H1 (cell line): ENCODE data around the gene AMER2. TPM values are rescaled to one million over a fixed set of nuclear protein-coding genes. Genes with fewer than 3 reads are reported as not detected.

Source experiments
- CTCF ChIA-PET: fragments of 300-600 bp; sonication (Branson Sonifier 250); formaldehyde crosslinking; loops from one replicate; lab custom pipeline; 2021; ENCODE audit not compliant: partially characterized antibody; lab: Charles Lee
- POLR2A ChIA-PET: fragments of 300-600 bp; sonication (Branson Sonifier 250); formaldehyde crosslinking; loops from one replicate; lab custom pipeline; 2021; ENCODE audit warnings: inconsistent platforms; ENCODE audit not compliant: partially characterized antibody; lab: Charles Lee
- DNase-seq, 2 experiments: peaks; one replicate each; pipeline versions ENCODE4 v3.0.0 to v3.0.0-alpha.2; 2010 to 2022; ENCODE audit warnings: low spot score in 2 of 2, low read depth in 1 of 2, mixed read lengths in 1 of 2
- FAIRE-seq: peaks from 2 replicates; lab custom pipeline; 2011; peaks lifted over from hg19 to GRCh38; lab: Jason Lieb, UNC
- H2AFZ ChIP-seq: 2 replicates; pipeline ENCODE4 v1.8.1; 2012; ENCODE audit warnings: low read length, inconsistent platforms
- H2AK5ac ChIP-seq: 2 replicates; pipeline ENCODE4 v1.6.1; 2013; ENCODE audit warnings: low read depth, low read length
- H2BK120ac ChIP-seq: replicated peaks from 2 replicates; pipeline ENCODE3; 2013; ENCODE audit warnings: low read depth, low read length, inconsistent platforms
- H2BK12ac ChIP-seq: 2 replicates; pipeline ENCODE4 v1.6.1; 2013; ENCODE audit warnings: low read depth, low read length
- H2BK15ac ChIP-seq: 2 replicates; pipeline ENCODE4 v1.6.1; 2013; ENCODE audit warnings: low read length
- H2BK20ac ChIP-seq: 2 replicates; pipeline ENCODE4 v1.6.1; 2013; ENCODE audit warnings: low read length
- H2BK5ac ChIP-seq: 2 replicates; pipeline ENCODE4 v1.6.1; 2013; ENCODE audit warnings: low read depth, low read length
- H3K14ac ChIP-seq: 2 replicates; pipeline ENCODE4 v1.6.1; 2013; ENCODE audit warnings: inconsistent platforms; ENCODE audit not compliant: insufficient read length
- H3K18ac ChIP-seq: 2 replicates; pipeline ENCODE4 v1.6.1; 2013; ENCODE audit warnings: low read length; ENCODE audit errors: extremely low read depth
- H3K23ac ChIP-seq: 2 replicates; pipeline ENCODE4 v1.6.1; 2013; ENCODE audit warnings: inconsistent platforms; ENCODE audit not compliant: insufficient read length
- H3K23me2 ChIP-seq: 2 replicates; pipeline ENCODE4 v1.6.1; 2013; ENCODE audit warnings: low read depth, low read length
- H3K27ac ChIP-seq: 2 replicates; pipeline ENCODE4 v1.6.1; 2011; ENCODE audit warnings: low read depth, low read length, inconsistent platforms
- H3K27me3 ChIP-seq, 4 experiments: replicated peaks in 1 of 4; 1 replicate in 1 of 4; 2 replicates in 3 of 4; pipeline versions ENCODE4 v1.6.1 to v1.8.1; 2011 to 2013; ENCODE audit warnings: low read length in 3 of 4, mild to moderate bottlenecking in 3 of 4, inconsistent platforms in 2 of 4, mixed read lengths in 2 of 4, moderate library complexity in 1 of 4; ENCODE audit not compliant: control insufficient read depth in 3 of 4, insufficient read depth in 3 of 4; ENCODE audit errors: extremely low read depth in 1 of 4
- H3K36me3 ChIP-seq, 4 experiments: 2 replicates each; pipeline versions ENCODE4 v1.6.1 to v1.8.1; 2011 to 2013; ENCODE audit warnings: mild to moderate bottlenecking in 4 of 4, low read length in 3 of 4, moderate library complexity in 2 of 4, control low read depth in 1 of 4, inconsistent platforms in 1 of 4; ENCODE audit not compliant: insufficient read depth in 4 of 4, control insufficient read depth in 2 of 4
- H3K4ac ChIP-seq: replicated peaks from 2 replicates; pipeline ENCODE3; 2013; ENCODE audit warnings: low read length, low read depth, mixed read lengths, inconsistent platforms; ENCODE audit not compliant: insufficient read length
- H3K4me1 ChIP-seq, 4 experiments: replicated peaks in 1 of 4; 1 replicate in 1 of 4; 2 replicates in 3 of 4; pipeline versions ENCODE4 v1.6.1 to v1.8.1; 2011 to 2013; ENCODE audit warnings: low read length in 3 of 4, inconsistent platforms in 2 of 4, mixed read lengths in 1 of 4; ENCODE audit not compliant: insufficient read depth in 4 of 4, control insufficient read depth in 3 of 4
- H3K4me2 ChIP-seq, 2 experiments: 2 replicates each; pipeline versions ENCODE4 v1.6.1 to v1.8.1; 2011 to 2013; ENCODE audit warnings: low read depth in 2 of 2, low read length in 2 of 2, control low read depth in 1 of 2, inconsistent platforms in 1 of 2, mild to moderate bottlenecking in 1 of 2; ENCODE audit not compliant: insufficient read depth in 1 of 2
- H3K4me3 ChIP-seq, 4 experiments: fragments of 200-600, 300-600 bp in 1 of 4; sonication (generic), shearing (Covaris generic), sonication (Bioruptor Twin) in 1 of 4; 2 replicates each; pipeline versions ENCODE4 v1.5.1 to v1.8.1; 2011 to 2016; ENCODE audit warnings: low read length in 4 of 4, low read depth in 3 of 4, control low read depth in 2 of 4, inconsistent platforms in 2 of 4, mild to moderate bottlenecking in 2 of 4, mixed read lengths in 1 of 4, moderate library complexity in 1 of 4; ENCODE audit not compliant: insufficient read depth in 2 of 4; ENCODE audit errors: extremely low read depth in 1 of 4
- H3K56ac ChIP-seq: replicated peaks from 2 replicates; pipeline ENCODE3; 2013; ENCODE audit warnings: low read depth, mild to moderate bottlenecking, mixed read lengths, low read length, inconsistent platforms; ENCODE audit not compliant: insufficient read length
- H3K79me1 ChIP-seq: 2 replicates; pipeline ENCODE4 v1.6.1; 2013; ENCODE audit warnings: low read depth, low read length, control low read depth
- H3K79me2 ChIP-seq, 2 experiments: 2 replicates each; pipeline versions ENCODE4 v1.6.1 to v1.8.1; 2012 to 2013; ENCODE audit warnings: low read length in 2 of 2, mild to moderate bottlenecking in 2 of 2, inconsistent platforms in 1 of 2; ENCODE audit not compliant: insufficient read depth in 2 of 2, control insufficient read depth in 1 of 2
- H3K9ac ChIP-seq, 4 experiments: replicated peaks in 1 of 4; 1 replicate in 1 of 4; 2 replicates in 3 of 4; pipeline versions ENCODE4 v1.6.1 to v1.8.1; 2011 to 2013; ENCODE audit warnings: low read depth in 3 of 4, low read length in 3 of 4, control low read depth in 2 of 4, mild to moderate bottlenecking in 2 of 4, moderate library complexity in 2 of 4, inconsistent platforms in 1 of 4; ENCODE audit errors: extremely low read depth in 1 of 4
- H3K9me3 ChIP-seq, 2 experiments: 2 replicates each; pipeline versions ENCODE4 v1.6.1 to v1.8.1; 2012 to 2013; ENCODE audit warnings: mild to moderate bottlenecking in 2 of 2, moderate library complexity in 2 of 2, control low read depth in 1 of 2, inconsistent platforms in 1 of 2, low read depth in 1 of 2, low read length in 1 of 2, mixed read lengths in 1 of 2; ENCODE audit not compliant: insufficient read depth in 2 of 2
- H4K20me1 ChIP-seq, 2 experiments: replicated peaks in 1 of 2; 2 replicates each; pipeline versions ENCODE3 to v1.8.1; 2011 to 2013; ENCODE audit warnings: inconsistent platforms in 2 of 2, low read length in 2 of 2, mild to moderate bottlenecking in 1 of 2; ENCODE audit not compliant: insufficient read depth in 2 of 2, control insufficient read depth in 1 of 2
- H4K5ac ChIP-seq: 2 replicates; pipeline ENCODE4 v1.6.1; 2013; ENCODE audit warnings: low read length, low read depth, mixed read lengths, inconsistent platforms; ENCODE audit not compliant: insufficient read length
- H4K8ac ChIP-seq: 2 replicates; pipeline ENCODE4 v1.8.0; 2013; ENCODE audit warnings: mild to moderate bottlenecking, moderate library complexity, low read length, inconsistent platforms; ENCODE audit not compliant: insufficient read depth; ENCODE audit errors: extremely low read depth
- H4K91ac ChIP-seq: replicated peaks from 2 replicates; pipeline ENCODE3; 2013; ENCODE audit warnings: low read length, mixed read lengths, inconsistent platforms; ENCODE audit not compliant: insufficient read length
- BACH1 ChIP-seq: IDR thresholded peaks from 2 replicates; pipeline ENCODE4 v1.6.1; 2012; ENCODE audit warnings: low read length, improper control_type of control experiment
- EZH2 ChIP-seq: fragments of 200-600 bp; sonication (generic); IDR thresholded peaks from 2 replicates; pipeline ENCODE4 v1.7.1; 2012; ENCODE audit warnings: low read depth, mild to moderate bottlenecking, moderate library complexity, low read length, inconsistent platforms; ENCODE audit not compliant: severe bottlenecking
- FOSL1 ChIP-seq: IDR thresholded peaks from 2 replicates; pipeline ENCODE4 v1.6.1; 2011; ENCODE audit warnings: mild to moderate bottlenecking, low read depth, low read length, moderate library complexity; ENCODE audit not compliant: insufficient read depth
- HDAC6 ChIP-seq: IDR thresholded peaks from one replicate; pipeline ENCODE4 v1.7.1; 2012; ENCODE audit warnings: low read depth, mild to moderate bottlenecking, inconsistent platforms, low read length, moderate library complexity
- KDM5A ChIP-seq: fragments of 200-600 bp; IDR thresholded peaks from 2 replicates; pipeline ENCODE4 v1.7.1; 2012; ENCODE audit warnings: mild to moderate bottlenecking, low read length, inconsistent platforms, mixed read lengths
- RBBP5 ChIP-seq: IDR thresholded peaks from 2 replicates; pipeline ENCODE4 v1.7.1; 2012; ENCODE audit warnings: low read depth, mild to moderate bottlenecking, inconsistent platforms, low read length, moderate library complexity, borderline replicate concordance
- SIRT6 ChIP-seq: IDR thresholded peaks from one replicate; pipeline ENCODE4 v1.7.1; 2012; ENCODE audit warnings: low read length, inconsistent platforms
- SIX5 ChIP-seq: IDR thresholded peaks from 2 replicates; pipeline ENCODE4 v1.6.1; 2011; ENCODE audit warnings: mild to moderate bottlenecking, low read depth, low read length
- SP1 ChIP-seq: IDR thresholded peaks from 2 replicates; pipeline ENCODE4 v1.6.1; 2011; ENCODE audit warnings: low read depth, low read length
- TAF7 ChIP-seq: optimal IDR thresholded peaks from 2 replicates; pipeline ENCODE3; 2011; ENCODE audit warnings: low read depth, mild to moderate bottlenecking, inconsistent platforms, low read length, moderate library complexity, borderline replicate concordance
- TCF12 ChIP-seq: IDR thresholded peaks from 2 replicates; pipeline ENCODE4 v1.6.1; 2011; ENCODE audit warnings: low read depth, mild to moderate bottlenecking, low read length
- TEAD4 ChIP-seq: IDR thresholded peaks from 2 replicates; pipeline ENCODE4 v1.6.1; 2012; ENCODE audit warnings: low read depth, low read length, inconsistent platforms, mixed read lengths
- WGBS, 2 experiments: shearing (Covaris generic) in 1 of 2; methylation state at CpG; one replicate each; pipeline versions ENCODE4 v1.1.6 to v1.1.7; 2013 to 2015; ENCODE audit warnings: low lambda C conversion rate in 2 of 2, mixed read lengths in 2 of 2, inconsistent platforms in 1 of 2, low coverage in 1 of 2, missing lambda C conversion rate in 1 of 2; ENCODE audit not compliant: insufficient replicate concordance in 2 of 2, insufficient coverage in 1 of 2, insufficient read length in 1 of 2; ENCODE audit errors: extremely low coverage in 1 of 2, missing lambda C conversion rate in 1 of 2; 5-methylcytosine and 5-hydroxymethylcytosine counted together
- polyA plus RNA-seq, 7 experiments: library from polyadenylated mRNA; depleted of rRNA in 3 of 7; stranded (reverse) in 5 of 7; unstranded in 2 of 7; fragments of >200 nt in 5 of 7; fragments of 200-250 nt in 2 of 7; gene quantifications; 1 replicate in 5 of 7; 2 replicates in 1 of 7; 4 replicates in 1 of 7; pipeline versions ENCODE4 v1.2.1 to v1.2.3, GENCODE V29; 2011 to 2013; ENCODE audit warnings: missing spikeins in 2 of 7, mixed read lengths in 2 of 7
- total RNA-seq: library from RNA; stranded (reverse); fragmentation: NEBNext Ultra II Directional; extraction: Animal tissue kit (Norgen Biotek cat#: 25700); gene quantifications from 2 replicates; pipeline ENCODE4 v1.2.1, GENCODE V29; 2021

The AMER2 gene
- total and polyA plus RNA-seq, 2 of the 8 experiments (the other 6 are each of a cell fraction or from before 2014, with no cell fraction given), result 0.14 to 0.50 TPM

GRCh38 chr13:25186187-25186586 lies 14.1 kb upstream of the AMER2 start:
- Histone ChIP-seq H3K4ac (no peak overlapping the region), H2BK15ac (no peak overlapping the region), H3K9me3 (no peaks in the 10 kb centered on the region), H3K27ac (no peak overlapping the region), H3K23me2 (no peaks in the 10 kb centered on the region), H2BK120ac (no peak overlapping the region), H3K56ac (no peak overlapping the region), H3K4me1 (peaks cover 0 to 3% (median 0%) of the 10 kb centered on the region in 4 experiments; a peak in 1 of 7 replicates), H3K23ac (no peak overlapping the region), H3K4me2 (no peak overlapping the region), H2AFZ (0 out of 2 replicates have a peak overlapping the region, but pooled peaks have one; percentile 30), H3K79me2 (no peaks in the 10 kb centered on the region), H4K20me1 (no peaks in the 10 kb centered on the region), H3K4me3 (no peak overlapping the region), H3K9ac (no peak overlapping the region), H4K8ac (no peak overlapping the region), H2BK20ac (no peak overlapping the region), H3K18ac (no peak overlapping the region), H3K79me1 (no peaks in the 10 kb centered on the region), H3K14ac (no peak overlapping the region), H4K91ac (no peak overlapping the region), H4K5ac (no peak overlapping the region), H3K36me3 (no peaks in the 10 kb centered on the region), H2BK12ac (no peak overlapping the region), H2AK5ac (no peak overlapping the region), H2BK5ac (no peak overlapping the region), H3K27me3 (peaks cover 0 to 3% (median 0%) of the 10 kb centered on the region in 4 experiments; a peak in 2 of 7 replicates)
- DNase-seq, result peak in 1 of 2 experiments; percentile 34
- no peak for FAIRE-seq
- 94% methylated on average over 12 of the region's 12 CpGs; no CpG with 5 or more reads in 1 of the 2 experiments for WGBS, 2 experiments
- TF ChIP-seq BACH1, result no peak
- no peak for TF ChIP-seq SP1
- no peak for TF ChIP-seq SIRT6
- no peak for TF ChIP-seq TEAD4
- no peak for TF ChIP-seq EZH2
- no peak for TF ChIP-seq RBBP5
- TF ChIP-seq FOSL1, result no peak
- no peak for TF ChIP-seq TCF12
- no peak for TF ChIP-seq SIX5
- no peak for TF ChIP-seq HDAC6
- no peak for TF ChIP-seq TAF7
- TF ChIP-seq KDM5A, result no peak
- POLR2A ChIA-PET, result no interaction called here
- CTCF ChIA-PET, result interaction anchor here (1.1 kb wide), 1 partner anchor 9 kb away, joined by 3 read pairs; no protein-coding TSS in a partner anchor
